NCI-H1417 (cell line): ENCODE results near the gene FUT1.
A peak's percentile ranks its signal among the peaks of the same experiment; 100 is the strongest.
"Not testable (repeated sequence)": the region's sequence is repeated elsewhere in the genome, so short reads cannot be mapped to it uniquely, and the experiment has no call there.

ENCODE experiments used
- DNase-seq, 3 experiments: peaks; one replicate each; lab custom pipeline; 2025; lab: John Stamatoyannopoulos, UW

FUT1 gene

DNA sequence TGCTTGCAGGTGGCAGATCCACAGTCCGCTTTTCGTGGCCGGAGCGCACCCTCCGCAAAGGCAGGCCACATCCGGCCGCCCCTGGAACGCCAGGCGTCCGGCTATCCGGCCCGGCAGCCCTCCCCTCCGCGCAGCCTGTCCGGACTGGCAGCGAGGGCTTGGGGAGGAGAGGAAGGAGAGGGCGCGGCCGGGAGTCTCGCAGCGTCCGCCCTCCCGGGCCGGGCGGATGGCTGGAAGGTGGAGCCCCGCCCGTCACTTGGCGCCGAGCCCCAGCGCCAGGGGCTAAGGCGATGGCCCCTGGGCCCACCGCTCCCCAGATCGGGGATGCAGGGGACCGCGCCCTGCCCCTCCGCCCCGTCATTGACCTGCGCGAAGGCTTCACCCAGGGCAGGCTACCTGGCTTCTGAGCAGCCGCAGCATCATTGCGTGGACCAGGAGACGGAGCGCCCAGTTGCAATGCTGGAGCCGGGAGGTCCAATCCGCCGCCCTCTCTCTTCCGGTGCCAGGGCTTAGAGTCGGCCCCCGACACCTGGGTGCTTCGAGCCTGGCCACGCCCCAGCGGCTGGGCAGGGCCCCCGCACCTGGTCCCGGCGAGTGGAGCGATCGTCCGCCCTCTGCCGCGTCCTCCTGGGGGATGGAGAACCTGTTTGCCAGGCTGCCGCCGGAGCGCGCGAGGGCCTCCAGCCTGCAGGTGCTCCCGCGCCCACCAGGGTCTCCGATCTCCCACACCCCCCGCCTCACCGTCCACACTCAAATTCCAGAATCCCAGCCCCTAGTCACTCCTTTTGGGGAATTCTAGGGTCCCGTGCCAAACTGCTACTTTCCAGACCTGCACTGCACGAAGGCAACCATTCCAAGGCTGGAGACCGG, at the start of gene FUT1:
Gene FUT1 (minus strand): TSS at position 146 of the 870 bp plus-strand sequence. CDS start 1,360 bp downstream, outside the sequence.
- peak; percentile 95 to 97 (median 95) for DNase-seq

- DNase-seq = no peak
These were observed 47.2 kb upstream of the FUT1 start for GRCh38 chr19:48799358-48800300.

DNA sequence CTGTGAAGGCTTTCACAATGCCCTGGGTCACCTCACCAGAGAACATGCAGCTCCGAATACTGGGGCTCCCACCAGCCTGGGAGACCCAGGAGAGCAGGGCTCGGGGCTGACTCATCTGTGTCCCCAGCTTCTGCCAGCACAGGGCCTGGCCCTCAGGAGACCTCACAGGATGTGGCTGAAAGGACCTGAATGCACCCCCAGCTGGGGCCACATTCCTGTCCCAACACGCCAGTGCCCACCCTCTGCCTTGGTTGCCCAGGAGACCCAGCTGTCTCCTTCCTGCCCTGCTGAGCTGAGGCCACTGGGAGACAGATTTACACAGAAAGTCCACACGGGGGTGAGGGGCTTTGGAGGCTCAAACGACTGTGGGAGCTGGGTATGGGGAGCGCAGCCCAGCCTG, 46.5 kb upstream of the FUT1 start:
- peak in 2 of 3 experiments; percentile 62 to 76 for DNase-seq

DNA sequence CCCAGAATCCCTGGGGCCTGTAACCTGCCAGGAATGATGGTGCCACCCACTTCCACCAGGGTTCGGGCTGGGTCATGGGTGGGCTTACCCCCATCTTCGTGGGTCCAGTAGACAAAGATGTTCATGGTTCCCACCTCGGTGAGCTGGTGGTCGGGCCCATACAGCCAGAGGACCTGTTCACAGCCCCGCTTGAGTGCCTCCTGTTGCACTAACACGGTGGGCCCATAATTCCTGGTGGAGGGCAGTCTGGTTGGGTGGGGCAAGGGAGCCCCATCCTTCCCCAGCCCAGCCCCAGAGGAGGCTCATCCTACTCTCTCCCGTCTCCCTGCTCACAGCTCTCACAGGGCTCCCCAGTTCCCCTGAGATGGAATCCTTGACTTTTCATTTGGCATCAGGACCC, 44.7 kb upstream of the FUT1 start:
- no peak for DNase-seq

DNA sequence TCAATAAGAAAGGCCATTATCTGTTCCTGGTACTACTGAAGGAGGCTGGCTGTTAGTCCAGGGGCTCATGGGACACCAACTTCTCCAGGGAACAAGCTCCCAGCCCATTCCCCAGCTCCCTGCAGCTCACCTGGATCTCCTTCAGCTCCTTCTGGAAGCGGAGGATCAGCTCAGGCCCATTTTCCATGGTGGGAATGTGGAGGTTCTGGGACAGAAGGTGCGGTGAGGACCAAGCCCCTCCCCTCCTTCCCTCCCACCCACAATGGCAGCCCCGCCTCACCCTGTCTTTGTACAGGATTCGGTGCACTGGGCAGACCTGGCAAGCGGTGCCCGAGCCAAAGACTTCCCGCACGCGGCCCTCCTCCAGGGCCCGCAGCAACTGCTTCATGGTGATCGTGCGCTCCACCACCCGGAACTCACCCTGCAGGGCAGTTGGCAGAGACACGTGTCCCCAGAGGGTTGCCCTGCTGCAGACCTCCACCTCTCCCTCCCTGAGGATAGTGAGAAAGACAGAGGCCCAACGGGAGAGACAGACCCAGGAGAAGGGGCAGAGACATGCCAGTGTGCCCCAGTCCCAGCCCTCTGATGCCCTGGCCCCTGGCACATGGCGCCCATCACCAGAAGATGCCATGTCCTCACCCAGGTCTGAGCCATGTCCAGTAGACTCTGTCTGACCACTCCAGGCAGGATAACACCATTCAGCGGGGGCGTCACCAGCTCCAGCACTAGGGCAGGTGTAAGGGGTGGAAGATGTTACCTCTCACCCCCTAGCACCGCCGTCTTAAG, 44.0 kb upstream of the FUT1 start:
- DNase-seq = no peak

- no peak for DNase-seq
These were observed 43.2 kb upstream of the FUT1 start for GRCh38 chr19:48795685-48796070.

- DNase-seq = peak; percentile 87 to 97 (median 95)
These were observed 42.7 kb upstream of the FUT1 start for GRCh38 chr19:48795055-48795684.

GRCh38 chr19:48794291-48794690, 41.9 kb upstream of the FUT1 start:
- no peak for DNase-seq

DNA sequence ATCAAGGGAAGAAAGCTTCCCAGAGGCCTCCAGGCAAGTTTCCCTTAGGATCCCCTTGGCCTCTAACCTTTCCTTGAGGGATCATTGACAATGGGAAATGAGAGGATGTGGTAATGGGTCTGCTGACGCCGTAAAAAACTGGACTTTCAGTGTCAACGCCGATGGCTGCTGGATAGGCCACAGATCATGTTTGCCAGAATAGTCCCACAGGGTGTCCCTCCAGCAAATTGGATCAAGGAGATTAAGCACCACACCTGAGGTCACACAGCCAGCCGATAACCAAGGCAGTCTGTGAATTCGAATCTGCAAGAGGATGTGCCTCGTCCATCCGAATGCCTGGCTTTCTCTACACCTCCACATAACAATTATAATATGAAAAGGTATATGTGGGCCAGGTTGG, 40.8 kb upstream of the FUT1 start:
- no peak for DNase-seq

- DNase-seq = not testable (repeated sequence)
These were observed 34.9 kb upstream of the FUT1 start for GRCh38 chr19:48787331-48787730.

- DNase-seq = not testable (repeated sequence)
These were observed 34.0 kb upstream of the FUT1 start for GRCh38 chr19:48786422-48786821.

DNA sequence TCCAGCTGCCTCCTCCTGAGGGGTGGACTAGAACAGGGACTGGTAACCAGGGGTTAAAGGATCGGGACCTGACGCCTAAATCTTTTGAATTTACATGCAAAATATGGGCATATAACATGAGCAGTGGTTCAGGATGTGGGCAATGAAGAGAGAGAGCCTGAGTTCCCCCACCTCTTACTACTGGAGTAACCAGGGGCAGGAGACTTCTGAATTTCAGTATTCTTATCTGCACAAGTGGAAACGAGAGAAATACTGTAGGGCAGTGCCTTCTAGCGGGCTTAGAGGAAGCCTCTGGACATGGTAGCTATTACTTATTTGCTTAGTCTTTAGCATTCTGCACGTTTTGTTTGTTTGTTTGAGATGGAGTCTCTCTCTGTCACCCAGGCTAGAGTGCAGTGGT, 32.1 kb upstream of the FUT1 start:
- DNase-seq = no peak

- no peak for DNase-seq
These were observed 28.4 kb upstream of the FUT1 start for GRCh38 chr19:48780631-48781391.

DNA sequence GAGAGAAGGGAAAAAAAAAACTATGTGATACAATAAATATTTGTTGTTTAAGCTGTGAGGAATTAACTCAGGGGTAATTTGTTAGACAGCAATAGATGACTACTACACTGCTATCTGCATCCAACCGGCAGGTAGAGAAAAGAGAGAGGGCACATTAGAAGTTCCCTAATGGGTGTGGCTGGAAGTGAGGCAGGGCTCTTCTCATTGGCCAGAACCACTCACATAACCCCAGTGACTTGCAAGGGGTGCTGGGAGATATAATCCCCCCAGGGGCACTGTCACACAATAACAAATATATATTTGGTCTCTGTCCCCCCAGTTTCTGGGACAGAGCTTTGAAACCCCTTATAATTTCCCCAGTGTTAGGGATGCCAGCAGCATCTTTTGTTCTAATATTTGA, 27.2 kb upstream of the FUT1 start:
- DNase-seq = no peak

DNA sequence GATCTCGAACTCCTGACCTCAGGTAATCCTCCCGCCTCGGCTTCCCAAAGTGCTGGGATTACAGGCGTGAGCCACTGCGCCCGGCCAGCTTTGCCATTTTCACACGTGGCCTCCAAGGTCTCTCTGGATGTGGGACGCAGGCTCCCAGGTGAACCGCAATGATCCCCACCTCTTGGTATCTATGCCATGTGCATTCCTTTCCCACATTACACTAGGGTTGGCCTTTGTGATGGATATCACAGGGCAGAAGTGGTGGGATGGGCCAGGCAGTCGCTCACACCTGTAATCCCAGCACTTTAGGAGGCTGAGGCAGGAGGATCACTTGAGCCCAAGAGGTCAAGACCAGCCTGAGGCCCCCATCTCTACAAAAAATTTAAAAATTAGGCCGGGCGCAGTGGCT, 25.3 kb upstream of the FUT1 start:
- DNase-seq = no peak

DNA sequence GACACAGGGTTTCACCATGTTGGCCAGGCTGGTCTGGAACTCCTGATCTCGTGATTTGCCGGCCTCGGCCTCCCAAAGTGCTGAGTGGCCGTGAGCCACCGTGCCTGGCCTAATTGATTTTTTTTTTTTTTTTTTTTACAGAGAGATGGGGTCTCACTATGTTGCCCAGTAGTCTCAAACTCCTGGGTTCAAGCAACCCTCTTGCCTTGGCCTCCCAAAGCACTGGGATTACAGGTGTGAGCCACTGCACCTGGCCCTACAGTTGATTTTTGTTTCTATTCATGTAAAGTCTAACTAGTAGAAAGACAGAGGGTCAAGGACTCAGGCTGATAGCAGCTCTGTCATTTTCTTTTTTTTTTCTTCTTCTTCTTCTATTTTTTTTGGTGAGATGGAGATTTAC, 24.7 kb upstream of the FUT1 start:
- DNase-seq = no peak

DNA sequence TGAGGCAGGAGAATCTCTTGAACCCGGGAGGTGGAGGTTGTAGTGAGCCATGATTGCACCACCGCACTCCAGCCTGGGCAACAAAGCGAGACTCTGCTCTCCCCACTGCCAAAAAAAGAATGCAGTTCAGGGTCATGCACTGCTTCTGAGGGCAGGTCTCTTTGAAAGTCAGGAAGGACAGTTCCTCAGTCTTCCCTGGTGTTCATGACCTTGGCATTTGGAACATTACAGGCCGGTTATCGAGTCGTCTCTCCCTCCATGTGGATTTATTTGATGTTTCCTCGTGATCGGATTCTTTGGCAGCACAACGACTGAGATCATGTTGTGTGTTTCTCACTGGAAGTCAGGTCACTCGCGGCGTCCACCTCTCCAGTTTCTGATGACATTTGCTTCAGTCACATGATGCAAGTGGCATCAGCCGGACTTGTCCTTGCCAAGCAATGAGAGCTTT, 20.1 kb upstream of the FUT1 start:
- no peak for DNase-seq

GRCh38 chr19:48770734-48771472, 18.5 kb upstream of the FUT1 start:
- DNase-seq = no peak

DNA sequence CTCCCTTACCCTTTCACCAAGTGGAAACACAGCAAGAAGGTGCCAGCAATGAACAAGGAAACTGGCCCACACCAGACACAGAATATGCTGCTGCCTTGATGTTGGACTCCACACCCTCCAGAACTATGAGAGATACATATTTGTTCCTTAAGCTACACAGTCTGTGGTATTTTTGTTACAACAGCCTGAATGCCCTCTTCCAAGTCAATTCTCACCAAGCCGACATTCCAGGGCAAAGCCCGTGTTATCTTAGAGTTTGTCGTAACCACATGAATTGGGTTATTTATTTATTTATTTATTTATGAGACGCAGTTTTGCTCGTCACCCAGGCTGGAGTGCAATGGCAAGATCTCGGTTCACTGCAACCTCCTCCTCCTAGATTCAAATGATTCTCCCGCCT, 17.8 kb upstream of the FUT1 start:
- DNase-seq = no peak
